Stimulated activated CD4-positive, alpha-beta T cell treated with anti-CD3 and anti-CD28 coated beads, TNF-alpha, amount 100 ng/mL, for 48 hours (primary cell): Measurements from ENCODE around the gene SIGLEC14.
"Not testable (repeated sequence)": the region's sequence is repeated elsewhere in the genome, so short reads cannot be mapped to it uniquely, and the experiment has no call there.

Experiments
- DNase-seq, 3 donors: peaks; one replicate each; pipeline ENCODE4 v3.0.0-alpha.2; 2020; ENCODE audit warnings: low read depth in 3 of 3

SIGLEC14 gene

DNA sequence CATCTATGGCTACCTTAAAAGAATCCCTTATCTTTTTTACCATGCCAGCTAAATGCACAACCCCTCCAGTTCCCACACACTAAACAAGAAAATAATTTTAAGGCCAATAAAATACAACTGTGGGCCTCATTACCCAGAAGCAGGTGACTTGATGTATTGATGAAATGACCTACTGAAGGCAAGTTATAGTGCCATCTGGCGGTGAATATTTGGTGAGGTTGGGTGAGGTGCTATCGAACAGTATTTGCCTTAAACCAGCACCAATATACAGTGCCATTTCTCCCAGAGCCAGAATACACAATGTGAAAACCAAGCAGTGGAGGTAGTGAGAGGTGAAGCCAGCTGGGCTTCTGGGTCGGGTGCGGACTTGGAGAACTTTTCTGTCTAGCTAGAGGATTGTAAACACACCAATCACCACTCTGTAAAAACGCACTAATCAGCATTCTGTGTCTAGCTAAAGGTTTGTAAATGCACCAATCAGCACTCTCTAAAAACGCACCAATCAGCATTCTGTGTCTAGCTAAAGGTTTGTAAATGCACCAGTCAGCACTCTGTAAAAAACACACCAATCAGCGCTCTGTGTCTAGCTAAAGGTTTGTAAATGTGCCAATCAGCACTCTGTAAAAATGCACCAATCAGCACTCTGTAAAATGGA is 29.4 kb upstream of the SIGLEC14 start:
- DNase-seq = not testable (repeated sequence)

DNA sequence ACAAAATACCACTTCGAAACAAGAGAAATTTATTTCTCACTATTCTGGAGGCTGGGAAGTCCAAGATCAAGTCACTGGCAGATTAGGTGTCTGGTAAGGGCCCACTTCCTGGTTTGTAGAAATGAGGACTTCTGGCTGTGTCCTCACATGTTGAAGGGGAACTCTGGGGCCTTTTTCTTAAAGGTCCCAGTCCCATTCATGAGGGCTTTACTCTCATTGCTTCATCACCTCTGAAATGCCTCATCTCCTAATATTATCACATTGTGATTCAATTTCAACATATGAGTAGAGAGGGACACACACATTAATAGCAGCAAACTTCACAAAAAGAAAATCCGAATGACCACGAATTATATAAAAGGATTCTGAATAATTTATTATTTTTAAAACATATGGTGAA is 21.6 kb upstream of the SIGLEC14 start:
- no peak for DNase-seq

DNA sequence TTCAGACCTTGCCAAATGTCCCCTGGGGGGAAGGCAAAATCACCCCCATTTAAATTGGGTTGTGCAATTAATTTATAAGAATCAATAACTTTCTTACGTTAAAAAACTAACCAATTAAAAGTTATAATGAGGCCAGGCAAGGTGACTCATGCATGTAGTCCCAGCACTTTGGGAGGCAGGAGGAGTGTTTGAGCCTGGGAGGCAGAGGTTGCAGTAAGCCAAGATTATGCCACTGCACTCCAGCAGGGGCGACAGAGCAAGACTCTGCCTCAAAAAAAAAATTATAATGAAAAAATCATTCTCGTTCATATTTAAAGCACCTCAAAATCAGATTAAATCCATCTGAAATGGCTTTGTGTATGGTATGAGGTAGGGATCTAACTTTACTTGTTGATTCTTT is 18.4 kb upstream of the SIGLEC14 start:
- DNase-seq = no peak

DNA sequence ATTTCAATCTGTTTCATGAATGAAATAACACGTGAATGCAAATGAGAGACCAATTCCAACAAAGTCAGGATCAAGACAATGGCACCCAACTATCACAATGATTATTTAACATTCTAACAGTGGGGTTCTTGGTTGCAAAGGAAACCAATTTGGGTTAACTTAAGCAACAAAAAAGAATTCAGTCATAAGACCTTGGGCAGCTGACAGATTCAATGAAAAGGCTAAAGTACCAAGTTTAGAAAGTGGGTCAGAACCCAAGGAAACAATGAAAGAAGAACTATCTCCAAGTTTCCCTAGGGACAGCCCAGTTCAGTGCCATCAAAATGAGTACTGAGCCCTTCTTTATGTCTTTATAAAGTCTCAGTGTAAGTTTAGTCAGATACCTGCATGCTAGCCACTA is 17.5 kb upstream of the SIGLEC14 start:
- no peak for DNase-seq

DNA sequence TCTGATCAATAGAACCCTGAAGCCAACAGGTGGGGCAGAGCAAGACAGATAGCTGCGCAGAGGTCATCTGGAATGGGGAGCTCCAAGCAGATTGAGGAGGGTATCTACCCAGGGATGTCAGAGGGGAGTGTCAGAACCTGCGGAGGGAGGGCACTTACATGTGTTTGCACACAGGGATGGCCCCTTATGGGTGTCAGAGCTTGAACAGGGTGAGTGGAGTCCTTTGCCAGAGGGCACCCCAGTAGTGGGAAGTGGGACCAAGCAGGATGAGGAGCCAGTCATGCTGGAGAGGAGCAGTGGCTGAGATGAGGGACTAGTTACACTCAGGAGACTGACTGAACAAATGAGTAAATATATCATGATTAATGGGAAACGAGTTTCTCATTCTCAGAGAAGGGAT is 17.0 kb upstream of the SIGLEC14 start:
- no peak for DNase-seq

DNA sequence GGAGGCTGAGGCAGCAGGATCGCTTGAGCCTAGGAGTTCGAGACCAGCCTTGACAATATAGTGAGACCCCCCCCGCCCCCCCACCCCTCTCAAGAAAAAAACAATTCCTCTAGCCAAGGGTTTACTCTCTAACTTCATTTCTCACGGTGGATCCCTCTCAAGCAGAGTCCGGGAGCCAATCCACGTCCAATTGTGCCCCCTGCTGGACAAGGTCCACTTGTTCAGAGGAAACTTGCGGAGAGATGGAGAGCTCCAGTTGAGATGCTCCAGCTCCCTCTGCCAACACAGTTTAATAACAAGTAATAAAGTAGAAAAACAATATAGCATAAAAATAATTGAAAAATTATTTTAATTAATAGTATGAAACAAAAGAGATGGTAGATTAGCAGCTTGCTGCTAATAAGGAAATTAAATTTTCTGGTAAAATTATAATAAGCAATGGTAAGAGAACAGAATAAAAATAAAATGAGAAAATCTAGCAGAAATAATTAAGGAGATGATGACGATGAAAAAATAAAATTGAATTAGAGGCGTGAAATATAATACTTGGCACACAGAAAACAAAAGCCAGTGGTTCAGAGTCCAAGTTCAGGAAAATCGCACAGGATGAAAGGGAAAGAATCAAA is 14.5 kb upstream of the SIGLEC14 start:
- DNase-seq = peak; percentile 36 to 83 (median 39)

DNA sequence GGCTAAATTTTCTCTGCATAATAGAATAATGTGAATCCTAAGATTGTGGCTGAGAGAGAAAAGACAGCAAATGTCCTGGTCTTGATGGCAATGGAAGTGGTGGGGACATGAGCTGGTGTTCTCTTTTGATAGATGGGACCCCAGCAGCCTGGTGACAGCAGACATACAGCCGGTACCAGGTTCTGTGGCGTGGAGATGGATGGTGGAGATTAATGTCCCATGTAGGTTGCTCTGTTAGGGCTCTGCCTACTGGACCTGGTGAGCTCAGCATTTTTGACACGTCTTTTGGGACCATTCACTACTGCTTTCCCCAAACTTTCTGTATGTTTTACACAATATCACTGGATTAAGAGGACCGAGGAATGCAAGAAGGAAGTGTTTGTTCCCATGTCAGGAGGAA is 8.2 kb upstream of the SIGLEC14 start:
- no peak for DNase-seq

DNA sequence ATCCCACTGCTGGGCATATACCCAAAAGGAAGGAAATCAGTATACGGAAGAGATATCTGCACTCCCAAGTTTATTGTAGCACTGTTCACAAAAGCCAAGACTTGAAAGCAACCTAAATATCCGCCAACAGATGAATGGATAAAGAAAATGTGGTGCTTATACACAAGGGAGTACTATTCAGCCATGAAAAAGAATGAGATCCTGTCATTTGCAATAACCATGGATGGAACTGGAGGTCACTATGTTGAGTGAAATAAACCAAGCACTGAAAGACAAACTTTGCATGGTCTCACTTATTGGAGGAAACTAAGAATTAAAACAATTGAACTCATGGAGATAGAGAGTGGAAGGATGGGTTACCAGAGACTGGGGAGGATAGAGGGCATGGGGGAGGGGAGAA is 6.5 kb upstream of the SIGLEC14 start:
- no peak for DNase-seq

DNA sequence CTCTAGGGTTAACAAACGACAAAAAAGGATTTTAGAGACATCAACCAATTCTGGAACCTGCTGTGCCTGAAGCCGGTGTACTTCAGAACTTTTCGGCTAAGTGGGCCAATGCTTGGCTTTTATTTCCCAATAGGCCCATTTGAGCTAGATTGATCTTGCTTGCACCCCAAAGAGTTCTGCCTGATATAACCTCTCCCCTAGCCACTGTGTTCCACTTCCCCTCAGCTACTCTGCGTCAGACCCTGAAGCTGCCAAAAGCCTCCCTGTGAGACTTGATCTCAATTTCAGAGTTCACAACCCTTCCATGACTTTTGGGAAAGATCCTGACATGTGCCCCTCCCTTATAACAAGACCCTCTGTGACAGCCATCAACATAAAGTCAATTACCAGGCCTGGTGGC is 5.6 kb upstream of the SIGLEC14 start:
- DNase-seq = no peak

DNA sequence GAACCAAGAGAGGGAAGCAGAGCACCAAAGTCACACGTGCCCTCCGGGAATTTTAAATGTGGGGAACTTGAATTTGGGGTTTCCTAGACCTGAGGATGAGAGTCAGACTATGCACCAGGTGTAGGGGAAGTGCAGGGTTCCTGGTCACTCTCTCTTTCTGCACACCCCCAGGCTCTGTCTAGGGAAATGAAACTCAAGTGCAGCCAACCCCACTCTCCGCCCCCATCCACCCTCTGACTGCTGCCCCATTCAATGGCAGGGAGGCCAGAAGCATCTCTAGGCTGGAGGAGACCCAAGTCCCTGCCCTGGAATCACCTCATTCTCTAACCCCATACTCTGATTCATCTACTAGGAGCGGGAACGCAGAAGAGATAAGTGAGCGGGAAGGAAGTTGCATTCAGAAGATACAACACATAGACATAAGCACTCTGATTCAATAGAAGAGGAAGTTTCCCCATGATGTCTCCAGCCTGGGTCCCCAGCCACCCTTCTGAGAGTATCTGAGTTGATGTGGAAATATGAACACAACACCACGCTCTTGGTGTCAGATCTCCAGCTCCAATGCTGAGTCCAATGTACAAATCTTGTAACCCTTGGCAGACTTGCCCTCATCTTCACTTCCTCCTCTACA is 4.7 kb upstream of the SIGLEC14 start:
- no peak for DNase-seq

DNA sequence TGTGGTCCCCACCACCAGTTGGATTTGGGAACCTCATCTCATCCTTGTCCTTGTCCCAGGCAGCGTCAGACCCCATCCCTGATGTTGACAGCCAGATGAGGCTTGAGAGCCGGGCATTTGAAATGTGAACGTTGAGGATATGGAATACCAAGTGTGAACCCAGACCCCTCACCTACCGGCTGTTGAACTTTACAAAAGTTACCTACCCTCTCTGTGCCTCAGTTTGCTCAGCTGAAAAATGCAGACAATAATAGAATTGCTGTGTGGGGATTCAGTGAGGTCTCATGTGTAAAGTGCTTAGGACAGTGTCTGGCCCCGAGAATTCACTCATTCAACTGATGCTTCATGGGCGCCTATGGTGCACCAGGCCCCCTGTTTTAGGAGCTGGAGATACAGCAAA is 693 bp upstream of the SIGLEC14 start:
- DNase-seq = no peak

DNA sequence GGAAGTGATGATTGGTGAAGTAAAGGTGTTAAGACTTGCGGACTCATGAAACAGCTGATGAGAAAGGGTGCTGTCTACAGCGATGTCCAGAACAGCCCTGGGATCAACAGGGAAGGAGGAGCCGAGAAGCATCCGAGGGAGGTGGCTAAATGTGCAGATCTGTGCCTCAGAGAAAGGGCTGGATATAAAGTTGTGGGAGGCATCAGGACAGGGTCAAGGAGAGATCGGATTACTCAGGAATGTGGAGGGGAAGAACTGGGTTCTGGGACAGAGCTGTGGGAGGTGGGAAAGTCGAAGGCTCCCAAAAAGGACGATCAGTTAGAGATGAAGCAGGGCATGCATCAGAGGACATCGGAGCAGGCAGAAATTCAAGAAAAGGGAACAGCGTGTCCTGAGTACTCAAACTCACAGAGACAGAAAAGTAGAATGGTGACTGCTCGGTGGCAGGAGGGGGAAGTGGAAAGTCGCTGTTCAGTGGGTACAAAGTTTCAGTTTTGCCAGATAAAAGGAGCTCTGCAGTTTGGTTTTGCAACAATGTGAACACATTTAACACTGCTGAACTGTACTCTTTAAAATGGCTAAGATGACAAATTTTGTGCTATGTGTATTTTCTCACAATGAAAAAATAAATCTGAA is 1.9 kb downstream of the SIGLEC14 start:
- no peak for DNase-seq

DNA sequence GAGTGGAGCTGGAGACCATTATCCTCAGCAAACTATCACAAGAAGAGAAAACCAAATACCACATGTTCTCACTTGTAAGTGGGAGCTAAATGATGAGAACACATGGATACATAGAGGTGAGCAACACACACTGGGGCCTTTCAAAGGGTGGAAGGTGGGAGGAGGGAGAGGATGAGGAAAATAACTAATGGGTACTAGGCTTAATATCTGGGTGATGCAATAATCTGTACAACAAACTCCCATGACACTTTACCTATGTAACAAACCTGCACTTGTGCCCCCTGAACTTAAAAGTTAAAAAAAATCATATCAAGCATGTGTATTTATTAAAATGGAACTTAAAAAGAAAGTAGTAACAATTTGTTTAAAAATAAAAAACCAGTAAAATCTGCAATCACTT is 5.0 kb downstream of the SIGLEC14 start:
- no peak for DNase-seq

DNA sequence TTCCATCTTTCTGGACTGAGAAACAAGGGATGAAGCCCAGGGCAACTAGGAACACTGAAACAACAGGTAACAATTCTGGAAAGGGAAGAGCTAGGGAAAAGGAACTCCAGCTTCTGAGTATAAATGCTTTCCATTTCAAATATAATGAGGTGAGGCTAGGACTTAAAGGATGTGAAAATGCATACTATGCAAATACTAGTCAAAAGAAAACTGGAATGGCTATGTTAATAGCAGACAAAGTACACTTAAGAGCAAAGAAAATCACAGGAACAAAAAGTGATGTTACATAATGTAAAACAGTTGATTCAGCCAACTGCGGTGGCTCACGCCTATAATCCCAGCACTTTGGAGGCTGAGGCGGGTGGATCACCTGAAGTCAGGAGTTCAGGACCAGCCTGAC is 6.2 kb downstream of the SIGLEC14 start:
- no peak for DNase-seq

DNA sequence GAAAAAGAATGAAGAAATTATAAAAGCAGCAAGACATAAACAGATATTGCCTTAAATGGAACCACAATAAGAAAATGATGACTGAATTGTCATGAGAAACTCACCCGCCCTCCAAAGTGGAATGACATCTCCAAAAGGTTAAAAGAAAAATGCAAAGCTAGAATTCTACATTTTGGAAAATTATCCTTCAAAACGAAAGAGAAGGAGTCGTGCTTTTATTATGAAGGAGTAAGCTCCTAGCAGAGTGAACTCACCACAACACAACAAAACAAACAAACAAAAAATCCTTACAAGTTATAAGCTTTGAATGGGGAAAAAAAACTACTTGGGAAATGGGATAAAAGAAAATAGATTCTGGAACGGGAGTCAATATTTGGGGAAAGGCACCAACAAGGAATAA is 6.7 kb downstream of the SIGLEC14 start:
- no peak for DNase-seq

DNA sequence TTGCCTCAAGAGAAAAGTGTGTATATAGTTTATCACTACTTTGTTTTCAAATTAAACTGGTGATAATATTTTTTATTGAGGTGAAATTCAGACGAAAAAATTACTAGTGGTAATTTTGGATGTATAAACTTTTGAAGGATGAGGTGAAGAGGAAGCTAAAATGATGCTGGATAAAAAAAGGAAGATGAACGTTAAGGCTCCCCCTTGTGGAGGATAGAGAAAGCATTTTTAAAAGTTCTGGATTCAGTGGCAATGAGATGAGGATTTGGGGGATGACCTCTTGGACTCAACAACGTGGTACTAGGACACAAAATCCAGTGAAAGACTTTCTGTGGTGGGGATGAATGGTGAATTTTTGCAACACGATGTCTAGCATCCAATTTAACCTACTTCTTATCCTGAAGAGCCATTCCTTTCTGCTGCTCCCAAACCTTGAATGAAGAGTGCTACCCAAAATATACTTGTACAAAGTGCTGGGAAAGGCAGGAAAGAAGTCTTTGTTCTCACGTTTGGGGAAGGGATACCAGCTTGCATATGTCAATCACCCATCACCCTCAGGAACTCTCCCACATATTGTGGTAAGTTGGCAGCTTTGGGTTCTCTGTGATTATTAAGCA is 9.2 kb downstream of the SIGLEC14 start:
- no peak for DNase-seq

DNA sequence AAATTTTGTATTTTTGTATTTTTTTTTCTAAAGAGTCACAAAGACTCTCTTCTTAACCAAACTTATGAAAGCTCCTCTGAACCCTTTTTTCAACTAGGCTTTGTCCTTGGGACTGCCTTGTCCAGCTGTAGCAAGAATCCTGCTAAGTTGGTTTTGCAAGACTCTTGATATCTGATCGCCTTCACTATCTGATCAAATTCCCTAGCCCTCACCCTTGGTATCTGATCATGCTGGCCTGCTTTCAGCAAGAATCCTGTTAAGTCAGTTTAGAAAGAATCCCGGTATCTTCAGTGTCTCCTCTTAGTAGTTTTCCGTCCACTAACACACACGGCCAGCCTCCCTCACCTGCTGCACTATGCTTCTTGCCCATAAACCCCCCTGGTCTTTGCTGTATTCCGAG is 14.5 kb downstream of the SIGLEC14 start:
- no peak for DNase-seq

DNA sequence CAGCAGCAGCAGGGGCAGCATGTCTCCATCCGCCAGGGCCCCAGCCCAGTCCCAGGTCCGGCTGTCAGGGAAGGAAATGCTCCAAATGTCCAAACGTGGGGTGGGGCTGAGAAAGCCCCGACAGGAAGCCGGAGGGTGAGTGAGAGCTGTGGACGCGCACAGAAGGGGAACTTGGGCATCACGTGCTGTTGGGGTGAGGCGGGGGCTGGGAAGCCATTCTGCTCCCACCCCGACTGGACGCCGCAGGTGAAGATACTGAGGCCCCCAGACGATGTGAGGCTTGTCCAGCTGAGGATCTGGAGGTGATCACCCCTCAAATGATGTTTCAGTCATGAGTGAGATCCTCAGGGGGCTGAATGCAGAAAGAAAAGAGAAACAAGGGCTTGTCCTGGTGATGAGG is 16.3 kb downstream of the SIGLEC14 start, which contains the start of gene SIGLEC5:
SIGLEC5 (minus strand) TSS at position 87 of the 400 bp plus-strand sequence; CDS start at position 21, 66 bp downstream.
- not testable (repeated sequence) for DNase-seq

DNA sequence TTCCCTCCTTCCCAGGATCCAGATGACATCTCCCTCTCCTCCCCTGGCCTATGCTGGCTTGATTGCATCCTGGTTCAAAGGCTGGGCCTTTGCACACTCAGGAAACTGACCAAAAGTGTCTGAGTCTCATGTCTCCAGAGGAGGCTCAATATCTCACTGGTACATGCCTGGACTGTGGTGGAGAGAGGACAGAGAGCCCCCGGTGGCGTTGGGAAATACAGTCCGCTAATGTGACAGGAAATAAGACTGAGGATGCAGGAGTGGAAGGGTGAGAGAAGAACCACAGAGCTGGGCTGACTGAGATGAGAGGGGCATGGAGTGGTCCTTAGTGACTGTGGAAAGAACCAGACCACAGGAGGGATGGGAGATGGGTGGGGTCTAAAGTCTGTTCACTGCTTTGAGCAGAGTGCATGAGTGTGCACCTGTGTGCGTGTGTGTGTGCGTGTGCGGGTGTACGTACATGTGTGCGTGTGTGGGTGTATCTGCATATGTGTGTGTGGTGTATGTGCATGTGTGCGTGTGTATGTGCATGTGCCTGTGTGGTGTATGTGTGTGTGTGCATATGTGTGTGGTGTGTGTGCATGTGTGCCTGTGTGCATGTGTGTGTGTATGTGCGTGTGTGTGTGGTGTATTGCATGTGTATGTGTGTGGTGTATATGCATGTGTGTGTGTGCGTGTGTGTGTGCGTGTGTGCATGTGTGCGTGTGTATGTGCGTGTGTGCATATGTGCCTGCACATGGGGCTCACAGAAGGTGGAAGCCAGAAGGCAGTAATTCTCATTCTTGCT is 18.3 kb downstream of the SIGLEC14 start:
- no peak for DNase-seq

DNA sequence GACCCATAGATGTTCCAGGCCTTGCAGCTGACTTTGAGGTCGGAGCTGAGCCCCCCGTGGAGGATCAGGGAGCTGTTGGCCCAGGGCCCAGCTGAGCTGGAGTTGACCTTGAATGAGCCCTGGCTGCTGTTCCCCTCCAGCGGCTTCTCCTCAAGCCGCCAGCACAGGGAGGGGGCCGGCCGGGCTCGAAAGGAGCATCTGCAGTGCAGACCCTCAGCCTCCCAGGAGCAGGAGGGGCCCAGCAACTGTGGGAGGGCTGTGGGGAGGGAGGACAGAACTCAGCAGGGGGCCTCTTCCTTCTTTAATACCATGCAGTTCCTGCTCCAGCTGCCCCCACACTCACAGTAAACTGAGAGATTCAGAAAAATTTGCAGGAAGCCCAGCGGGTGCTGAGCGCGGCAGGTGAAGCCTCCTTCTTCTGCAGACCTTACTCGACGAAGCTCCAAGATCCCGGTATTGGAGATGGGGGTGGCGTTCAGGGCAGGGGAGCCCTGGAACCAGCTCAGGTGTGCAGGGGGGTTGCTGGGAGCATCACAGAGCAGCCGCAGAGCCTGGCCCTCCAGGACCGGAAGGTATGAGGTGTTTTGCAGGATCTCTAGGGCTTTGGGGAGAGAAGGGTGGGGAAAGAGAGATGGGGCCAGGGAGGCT is 19.0 kb downstream of the SIGLEC14 start:
- DNase-seq = no peak

DNA sequence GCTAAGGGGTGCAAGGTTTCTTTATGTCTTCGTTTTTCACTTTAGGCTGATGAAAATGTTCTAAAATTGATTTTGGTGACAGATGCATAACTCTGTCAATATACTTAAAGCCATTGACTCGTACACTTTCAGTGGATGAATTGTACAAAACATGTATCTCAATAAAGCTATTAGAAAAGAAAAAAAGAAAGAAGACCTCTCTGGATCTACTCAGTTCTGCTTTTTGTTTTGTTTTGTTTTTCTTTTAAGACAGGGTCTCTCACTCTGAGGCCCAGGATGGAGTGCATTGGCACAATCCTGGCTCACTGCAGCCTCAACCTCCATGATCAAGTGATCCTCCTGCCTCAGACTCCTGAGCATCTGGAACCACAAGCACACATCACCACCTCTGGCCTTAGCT is 19.9 kb downstream of the SIGLEC14 start:
- no peak for DNase-seq
